ENCODE measurements around the gene TYMS.

TYMS gene

DNA sequence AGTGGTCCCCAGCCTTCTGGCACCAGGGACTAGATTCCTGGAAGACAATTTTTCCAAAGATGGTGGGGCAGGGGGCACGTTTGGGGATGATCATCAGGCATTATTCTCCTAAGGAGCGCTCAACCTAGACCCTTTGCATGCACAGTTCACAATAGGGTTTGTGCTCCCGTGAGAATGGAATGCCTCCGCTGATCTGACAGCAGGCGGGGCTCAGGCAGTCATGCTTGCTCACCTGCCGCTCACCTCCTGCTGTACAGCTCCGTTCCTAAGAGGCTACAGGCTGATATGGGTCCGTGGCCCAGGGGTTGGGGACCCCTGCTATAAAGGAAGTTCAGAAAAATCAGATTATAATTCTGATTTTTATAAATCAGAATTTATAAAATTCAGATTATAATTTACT lies 22.3 kb upstream of the TYMS start:
- no peak for ATAC-seq
- no peak for TF ChIP-seq ZNF565 (CRISPR knock-in tag; conservative IDR thresholded peaks at IDR 0.05; ENCODE audit: low read depth)
- TF ChIP-seq TCF4 (CRISPR knock-in tag; IDR thresholded peaks at IDR 0.05; ENCODE audit: borderline replicate concordance), result no peak
- TF ChIP-seq CSDC2 (CRISPR knock-in tag; IDR thresholded peaks at IDR 0.05), result no peak
- TF ChIP-seq ZNF8 (CRISPR knock-in tag; IDR thresholded peaks at IDR 0.05), result no peak
- TF ChIP-seq, protein P1, sequence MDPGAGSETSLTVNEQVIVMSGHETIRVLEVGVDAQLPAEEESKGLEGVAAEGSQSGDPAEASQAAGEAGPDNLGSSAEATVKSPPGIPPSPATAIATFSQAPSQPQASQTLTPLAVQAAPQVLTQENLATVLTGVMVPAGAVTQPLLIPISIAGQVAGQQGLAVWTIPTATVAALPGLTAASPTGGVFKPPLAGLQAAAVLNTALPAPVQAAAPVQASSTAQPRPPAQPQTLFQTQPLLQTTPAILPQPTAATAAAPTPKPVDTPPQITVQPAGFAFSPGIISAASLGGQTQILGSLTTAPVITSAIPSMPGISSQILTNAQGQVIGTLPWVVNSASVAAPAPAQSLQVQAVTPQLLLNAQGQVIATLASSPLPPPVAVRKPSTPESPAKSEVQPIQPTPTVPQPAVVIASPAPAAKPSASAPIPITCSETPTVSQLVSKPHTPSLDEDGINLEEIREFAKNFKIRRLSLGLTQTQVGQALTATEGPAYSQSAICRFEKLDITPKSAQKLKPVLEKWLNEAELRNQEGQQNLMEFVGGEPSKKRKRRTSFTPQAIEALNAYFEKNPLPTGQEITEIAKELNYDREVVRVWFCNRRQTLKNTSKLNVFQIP (CRISPR knock-in tag; IDR thresholded peaks at IDR 0.05; ENCODE audit: borderline replicate concordance, low read depth), result no peak
- TF ChIP-seq ZFP3 (CRISPR knock-in tag; IDR thresholded peaks at IDR 0.05), result no peak
- TF ChIP-seq, protein P2, sequence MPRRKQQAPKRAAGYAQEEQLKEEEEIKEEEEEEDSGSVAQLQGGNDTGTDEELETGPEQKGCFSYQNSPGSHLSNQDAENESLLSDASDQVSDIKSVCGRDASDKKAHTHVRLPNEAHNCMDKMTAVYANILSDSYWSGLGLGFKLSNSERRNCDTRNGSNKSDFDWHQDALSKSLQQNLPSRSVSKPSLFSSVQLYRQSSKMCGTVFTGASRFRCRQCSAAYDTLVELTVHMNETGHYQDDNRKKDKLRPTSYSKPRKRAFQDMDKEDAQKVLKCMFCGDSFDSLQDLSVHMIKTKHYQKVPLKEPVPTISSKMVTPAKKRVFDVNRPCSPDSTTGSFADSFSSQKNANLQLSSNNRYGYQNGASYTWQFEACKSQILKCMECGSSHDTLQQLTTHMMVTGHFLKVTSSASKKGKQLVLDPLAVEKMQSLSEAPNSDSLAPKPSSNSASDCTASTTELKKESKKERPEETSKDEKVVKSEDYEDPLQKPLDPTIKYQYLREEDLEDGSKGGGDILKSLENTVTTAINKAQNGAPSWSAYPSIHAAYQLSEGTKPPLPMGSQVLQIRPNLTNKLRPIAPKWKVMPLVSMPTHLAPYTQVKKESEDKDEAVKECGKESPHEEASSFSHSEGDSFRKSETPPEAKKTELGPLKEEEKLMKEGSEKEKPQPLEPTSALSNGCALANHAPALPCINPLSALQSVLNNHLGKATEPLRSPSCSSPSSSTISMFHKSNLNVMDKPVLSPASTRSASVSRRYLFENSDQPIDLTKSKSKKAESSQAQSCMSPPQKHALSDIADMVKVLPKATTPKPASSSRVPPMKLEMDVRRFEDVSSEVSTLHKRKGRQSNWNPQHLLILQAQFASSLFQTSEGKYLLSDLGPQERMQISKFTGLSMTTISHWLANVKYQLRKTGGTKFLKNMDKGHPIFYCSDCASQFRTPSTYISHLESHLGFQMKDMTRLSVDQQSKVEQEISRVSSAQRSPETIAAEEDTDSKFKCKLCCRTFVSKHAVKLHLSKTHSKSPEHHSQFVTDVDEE (CRISPR knock-in tag; IDR thresholded peaks at IDR 0.05), result no peak
- TF ChIP-seq SNAI2 (CRISPR knock-in tag; IDR thresholded peaks at IDR 0.05), result no peak

DNA sequence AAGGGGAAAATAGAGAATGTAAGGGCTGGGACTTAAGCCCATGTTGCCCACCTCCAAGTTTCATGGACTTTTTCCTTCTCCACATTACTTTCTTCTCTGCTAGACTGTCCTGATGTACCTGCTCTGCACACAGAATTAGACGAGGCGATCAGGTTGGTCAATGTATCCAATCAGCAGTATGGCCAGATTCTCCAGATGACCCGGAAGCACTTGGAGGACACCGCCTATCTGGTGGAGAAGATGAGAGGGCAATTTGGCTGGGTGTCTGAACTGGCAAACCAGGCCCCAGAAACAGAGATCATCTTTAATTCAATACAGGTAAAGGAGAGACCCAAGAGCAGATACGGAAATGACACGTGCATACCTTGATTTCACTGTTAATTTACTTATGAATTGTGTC lies 16.2 kb upstream of the TYMS start:
- no peak for ATAC-seq
- TF ChIP-seq, protein P3, sequence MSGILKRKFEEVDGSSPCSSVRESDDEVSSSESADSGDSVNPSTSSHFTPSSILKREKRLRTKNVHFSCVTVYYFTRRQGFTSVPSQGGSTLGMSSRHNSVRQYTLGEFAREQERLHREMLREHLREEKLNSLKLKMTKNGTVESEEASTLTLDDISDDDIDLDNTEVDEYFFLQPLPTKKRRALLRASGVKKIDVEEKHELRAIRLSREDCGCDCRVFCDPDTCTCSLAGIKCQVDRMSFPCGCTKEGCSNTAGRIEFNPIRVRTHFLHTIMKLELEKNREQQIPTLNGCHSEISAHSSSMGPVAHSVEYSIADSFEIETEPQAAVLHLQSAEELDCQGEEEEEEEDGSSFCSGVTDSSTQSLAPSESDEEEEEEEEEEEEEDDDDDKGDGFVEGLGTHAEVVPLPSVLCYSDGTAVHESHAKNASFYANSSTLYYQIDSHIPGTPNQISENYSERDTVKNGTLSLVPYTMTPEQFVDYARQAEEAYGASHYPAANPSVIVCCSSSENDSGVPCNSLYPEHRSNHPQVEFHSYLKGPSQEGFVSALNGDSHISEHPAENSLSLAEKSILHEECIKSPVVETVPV (CRISPR knock-in tag; IDR thresholded peaks at IDR 0.05), result no peak
- TF ChIP-seq, protein P2 (CRISPR knock-in tag; IDR thresholded peaks at IDR 0.05), result no peak
- TF ChIP-seq ESRRG (CRISPR knock-in tag; IDR thresholded peaks at IDR 0.05) (no peak), GLIS3 (CRISPR knock-in tag; IDR thresholded peaks at IDR 0.05) (no peak), ARNTL (CRISPR knock-in tag; IDR thresholded peaks at IDR 0.05; ENCODE audit: borderline replicate concordance, low read depth) (no peak), TCF4 (CRISPR knock-in tag; IDR thresholded peaks at IDR 0.05; ENCODE audit: borderline replicate concordance) (no peak), ZFP30 (CRISPR knock-in tag; IDR thresholded peaks at IDR 0.05) (no peak), ZFP3 (CRISPR knock-in tag; IDR thresholded peaks at IDR 0.05) (no peak), BACH2 (CRISPR knock-in tag; IDR thresholded peaks at IDR 0.05; ENCODE audit: borderline replicate concordance) (no peak), SNAI2 (CRISPR knock-in tag; IDR thresholded peaks at IDR 0.05) (no peak), ZC3H10 (CRISPR knock-in tag; IDR thresholded peaks at IDR 0.05) (no peak), ZNF565 (CRISPR knock-in tag; conservative IDR thresholded peaks at IDR 0.05; ENCODE audit: low read depth) (no peak), ZNF8 (CRISPR knock-in tag; IDR thresholded peaks at IDR 0.05) (no peak), OSR1 (CRISPR knock-in tag; IDR thresholded peaks at IDR 0.05) (no peak), TOX (CRISPR knock-in tag; IDR thresholded peaks at IDR 0.05; ENCODE audit: borderline replicate concordance) (no peak), ISL1 (CRISPR knock-in tag; IDR thresholded peaks at IDR 0.05) (no peak)
- TF ChIP-seq, protein P4, sequence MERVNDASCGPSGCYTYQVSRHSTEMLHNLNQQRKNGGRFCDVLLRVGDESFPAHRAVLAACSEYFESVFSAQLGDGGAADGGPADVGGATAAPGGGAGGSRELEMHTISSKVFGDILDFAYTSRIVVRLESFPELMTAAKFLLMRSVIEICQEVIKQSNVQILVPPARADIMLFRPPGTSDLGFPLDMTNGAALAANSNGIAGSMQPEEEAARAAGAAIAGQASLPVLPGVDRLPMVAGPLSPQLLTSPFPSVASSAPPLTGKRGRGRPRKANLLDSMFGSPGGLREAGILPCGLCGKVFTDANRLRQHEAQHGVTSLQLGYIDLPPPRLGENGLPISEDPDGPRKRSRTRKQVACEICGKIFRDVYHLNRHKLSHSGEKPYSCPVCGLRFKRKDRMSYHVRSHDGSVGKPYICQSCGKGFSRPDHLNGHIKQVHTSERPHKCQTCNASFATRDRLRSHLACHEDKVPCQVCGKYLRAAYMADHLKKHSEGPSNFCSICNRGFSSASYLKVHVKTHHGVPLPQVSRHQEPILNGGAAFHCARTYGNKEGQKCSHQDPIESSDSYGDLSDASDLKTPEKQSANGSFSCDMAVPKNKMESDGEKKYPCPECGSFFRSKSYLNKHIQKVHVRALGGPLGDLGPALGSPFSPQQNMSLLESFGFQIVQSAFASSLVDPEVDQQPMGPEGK (CRISPR knock-in tag; IDR thresholded peaks at IDR 0.05; ENCODE audit: borderline replicate concordance), result no peak
- TF ChIP-seq, protein P5, sequence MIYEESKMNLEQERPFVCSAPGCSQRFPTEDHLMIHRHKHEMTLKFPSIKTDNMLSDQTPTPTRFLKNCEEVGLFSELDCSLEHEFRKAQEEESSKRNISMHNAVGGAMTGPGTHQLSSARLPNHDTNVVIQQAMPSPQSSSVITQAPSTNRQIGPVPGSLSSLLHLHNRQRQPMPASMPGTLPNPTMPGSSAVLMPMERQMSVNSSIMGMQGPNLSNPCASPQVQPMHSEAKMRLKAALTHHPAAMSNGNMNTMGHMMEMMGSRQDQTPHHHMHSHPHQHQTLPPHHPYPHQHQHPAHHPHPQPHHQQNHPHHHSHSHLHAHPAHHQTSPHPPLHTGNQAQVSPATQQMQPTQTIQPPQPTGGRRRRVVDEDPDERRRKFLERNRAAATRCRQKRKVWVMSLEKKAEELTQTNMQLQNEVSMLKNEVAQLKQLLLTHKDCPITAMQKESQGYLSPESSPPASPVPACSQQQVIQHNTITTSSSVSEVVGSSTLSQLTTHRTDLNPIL (CRISPR knock-in tag; IDR thresholded peaks at IDR 0.05; ENCODE audit: low read depth), result no peak
